ENCODE data around the gene SCN1A.

SCN1A gene

GRCh38 chr2:166152064-166152463 lies 24.2 kb upstream of the SCN1A start:
- H3K9me3 ChIP-seq (ENCODE audit: severe bottlenecking): no peaks in the 10 kb centered on the region
- no peak overlapping the region for H3K4me3 ChIP-seq (ENCODE audit: low read depth, low read length)
- TF ChIP-seq CTCF (IDR thresholded peaks at IDR 0.05; ENCODE audit: low read depth, low read length): no peak
- H3K27ac ChIP-seq: no peak overlapping the region
- H3K27me3 ChIP-seq (ENCODE audit: insufficient read depth, low read depth, severe bottlenecking): no peaks in the 10 kb centered on the region
- DNase-seq: no peak
- no peaks in the 10 kb centered on the region for H3K36me3 ChIP-seq

- peak overlapping the region; percentile 57 for H3K27ac ChIP-seq
- peak overlapping the region; percentile 42 for H3K4me3 ChIP-seq (ENCODE audit: low read depth, low read length)
- H3K36me3 ChIP-seq: no peaks in the 10 kb centered on the region
- no peak for TF ChIP-seq CTCF (IDR thresholded peaks at IDR 0.05; ENCODE audit: low read depth, low read length)
- peak; percentile 42 for DNase-seq
- H3K27me3 ChIP-seq (ENCODE audit: insufficient read depth, low read depth, severe bottlenecking): no peaks in the 10 kb centered on the region
- H3K9me3 ChIP-seq (ENCODE audit: severe bottlenecking): no peaks in the 10 kb centered on the region
These were observed 20.9 kb upstream of the SCN1A start for GRCh38 chr2:166148500-166149400.

GRCh38 chr2:166147883-166148282 lies 20.1 kb upstream of the SCN1A start:
- no peak for DNase-seq
- H3K36me3 ChIP-seq: no peaks in the 10 kb centered on the region
- H3K9me3 ChIP-seq (ENCODE audit: severe bottlenecking): no peaks in the 10 kb centered on the region
- peak overlapping the region; percentile 42 for H3K4me3 ChIP-seq (ENCODE audit: low read depth, low read length)
- H3K27ac ChIP-seq: peak overlapping the region; percentile 57
- no peaks in the 10 kb centered on the region for H3K27me3 ChIP-seq (ENCODE audit: insufficient read depth, low read depth, severe bottlenecking)
- TF ChIP-seq CTCF (IDR thresholded peaks at IDR 0.05; ENCODE audit: low read depth, low read length): no peak

GRCh38 chr2:166144071-166144470 lies 16.3 kb upstream of the SCN1A start:
- no peaks in the 10 kb centered on the region for H3K9me3 ChIP-seq (ENCODE audit: severe bottlenecking)
- H3K27ac ChIP-seq: no peak overlapping the region
- H3K36me3 ChIP-seq: no peaks in the 10 kb centered on the region
- H3K4me3 ChIP-seq (ENCODE audit: low read depth, low read length): no peak overlapping the region
- H3K27me3 ChIP-seq (ENCODE audit: insufficient read depth, low read depth, severe bottlenecking): no peaks in the 10 kb centered on the region
- TF ChIP-seq CTCF (IDR thresholded peaks at IDR 0.05; ENCODE audit: low read depth, low read length): no peak
- no peak for DNase-seq

- no peak for TF ChIP-seq CTCF (IDR thresholded peaks at IDR 0.05; ENCODE audit: low read depth, low read length)
- no peak overlapping the region for H3K4me3 ChIP-seq (ENCODE audit: low read depth, low read length)
- no peak overlapping the region for H3K27ac ChIP-seq
- no peaks in the 10 kb centered on the region for H3K27me3 ChIP-seq (ENCODE audit: insufficient read depth, low read depth, severe bottlenecking)
- no peak for DNase-seq
- H3K36me3 ChIP-seq: no peaks in the 10 kb centered on the region
- no peaks in the 10 kb centered on the region for H3K9me3 ChIP-seq (ENCODE audit: severe bottlenecking)
These were observed 13.1 kb upstream of the SCN1A start for GRCh38 chr2:166140932-166141331.
